HG03354 (cell line): ENCODE measurements around the gene PHF21B.
"Not testable (repeated sequence)": the region's sequence is repeated elsewhere in the genome, so short reads cannot be mapped to it uniquely, and the experiment has no call there.

Experiments used
- ATAC-seq: cut with Tn5 transposase; IDR thresholded peaks from one replicate; pipeline ENCODE4 v1.9.1; 2021; ENCODE audit warnings: mild to moderate bottlenecking; ENCODE audit not compliant: unreplicated experiment, poor library complexity, severe bottlenecking

The PHF21B gene

GRCh38 chr22:45009606-45010531 is at the start of gene PHF21B:
PHF21B (minus strand) TSS chr22:45010005; CDS start chr22:45009549, 456 bp downstream.
- no peak for ATAC-seq

- ATAC-seq, result no peak
These were observed 49.5 kb upstream of the PHF21B start for GRCh38 chr22:45059296-45059695.

GRCh38 chr22:45058622-45058912 is 48.8 kb upstream of the PHF21B start:
- ATAC-seq, result no peak

GRCh38 chr22:45055936-45056335 is 46.1 kb upstream of the PHF21B start:
- ATAC-seq, result no peak

- ATAC-seq, result no peak
These were observed 43.8 kb upstream of the PHF21B start for GRCh38 chr22:45053571-45053970.

GRCh38 chr22:45053094-45053493 is 43.3 kb upstream of the PHF21B start:
- no peak for ATAC-seq

- not testable (repeated sequence) for ATAC-seq
These were observed 42.9 kb upstream of the PHF21B start for GRCh38 chr22:45052665-45053064.

GRCh38 chr22:45051946-45052345 is 42.1 kb upstream of the PHF21B start:
- no peak for ATAC-seq

GRCh38 chr22:45051419-45051818 is 41.6 kb upstream of the PHF21B start:
- ATAC-seq, result no peak

- ATAC-seq, result no peak
These were observed 37.5 kb upstream of the PHF21B start for GRCh38 chr22:45047260-45047659.

GRCh38 chr22:45045208-45045607 is 35.4 kb upstream of the PHF21B start:
- no peak for ATAC-seq

- ATAC-seq, result no peak
These were observed 32.5 kb upstream of the PHF21B start for GRCh38 chr22:45042263-45042662.

- no peak for ATAC-seq
These were observed 29.3 kb upstream of the PHF21B start for GRCh38 chr22:45039133-45039532.

- ATAC-seq, result no peak
These were observed 26.3 kb upstream of the PHF21B start for GRCh38 chr22:45036154-45036553.

- no peak for ATAC-seq
These were observed 25.0 kb upstream of the PHF21B start for GRCh38 chr22:45034821-45035220.

GRCh38 chr22:45034156-45034555 is 24.4 kb upstream of the PHF21B start:
- ATAC-seq, result no peak

- no peak for ATAC-seq
These were observed 23.3 kb upstream of the PHF21B start for GRCh38 chr22:45033136-45033535.

- no peak for ATAC-seq
These were observed 22.0 kb upstream of the PHF21B start for GRCh38 chr22:45031629-45032403.

- ATAC-seq, result no peak
These were observed 19.7 kb upstream of the PHF21B start for GRCh38 chr22:45029501-45029900.

GRCh38 chr22:45026511-45026910 is 16.7 kb upstream of the PHF21B start:
- no peak for ATAC-seq

GRCh38 chr22:45023431-45023830 is 13.6 kb upstream of the PHF21B start:
- ATAC-seq, result no peak
